Raji (cell line): ENCODE data around the gene SP1.

Experiments used
- POLR2A ChIP-seq: IDR thresholded peaks from 2 replicates; pipeline ENCODE4 v1.6.1; 2011; ENCODE audit warnings: low read depth, low read length, control low read depth; ENCODE audit not compliant: insufficient read depth

SP1 gene

GRCh38 chr12:53464685-53465418 lies 84.9 kb downstream of the SP1 start:
- TF ChIP-seq POLR2A, result no peak

GRCh38 chr12:53465679-53466078 lies 85.7 kb downstream of the SP1 start:
- TF ChIP-seq POLR2A, result no peak
